HEK293 (cell line): ENCODE results near the gene ENTREP3.
A peak's percentile ranks its signal among the peaks of the same experiment; 100 is the strongest.

Source experiments
- GLI4 ChIP-seq: fragments of 450-650 bp; formaldehyde crosslinking; IDR thresholded peaks from 2 replicates; pipeline ENCODE4 v1.5.1; 2016; ENCODE audit warnings: missing biosample characterization, missing genetic modification characterization
- IKZF3 ChIP-seq: fragments of 450-650 bp; IDR thresholded peaks from 2 replicates; pipeline ENCODE4 v1.5.0; 2018; ENCODE audit warnings: missing biosample characterization, mild to moderate bottlenecking, missing genetic modification characterization, moderate library complexity
- KLF17 ChIP-seq: fragments of 450-650 bp; formaldehyde crosslinking; IDR thresholded peaks from 2 replicates; pipeline ENCODE4 v1.5.1; 2016; ENCODE audit warnings: missing biosample characterization, missing genetic modification characterization
- KLF8 ChIP-seq: fragments of 450-650 bp; formaldehyde crosslinking; IDR thresholded peaks from 2 replicates; pipeline ENCODE4 v1.5.1; 2016; ENCODE audit warnings: missing biosample characterization, missing genetic modification characterization
- KLF9 ChIP-seq: fragments of 450-650 bp; formaldehyde crosslinking; IDR thresholded peaks from 2 replicates; pipeline ENCODE4 v1.5.1; 2016; ENCODE audit warnings: missing biosample characterization, missing genetic modification characterization, low read depth
- PRDM1 ChIP-seq: fragments of 450-650 bp; formaldehyde crosslinking; IDR thresholded peaks from 2 replicates; pipeline ENCODE4; 2016; ENCODE audit warnings: missing biosample characterization, missing genetic modification characterization
- SCRT2 ChIP-seq: fragments of 450-650 bp; formaldehyde crosslinking; IDR thresholded peaks from 2 replicates; pipeline ENCODE4 v1.5.1; 2016; ENCODE audit warnings: missing biosample characterization, missing genetic modification characterization
- SETDB1 ChIP-seq: IDR thresholded peaks from one replicate; pipeline ENCODE4 v1.6.1; 2017; ENCODE audit warnings: mild to moderate bottlenecking, low read length, moderate library complexity, mixed read lengths; ENCODE audit not compliant: insufficient read length
- ZNF146 ChIP-seq: fragments of 450-650 bp; formaldehyde crosslinking; IDR thresholded peaks from 2 replicates; pipeline ENCODE4 v1.5.1; 2016; ENCODE audit warnings: missing biosample characterization, missing genetic modification characterization
- ZNF169 ChIP-seq: fragments of 450-650 bp; formaldehyde crosslinking; IDR thresholded peaks from 2 replicates; pipeline ENCODE4 v1.5.1; 2016; ENCODE audit warnings: missing biosample characterization, missing genetic modification characterization
- ZNF280D ChIP-seq: fragments of 450-650 bp; formaldehyde crosslinking; IDR thresholded peaks from 2 replicates; pipeline ENCODE4 v1.5.1; 2016; ENCODE audit warnings: missing biosample characterization, missing genetic modification characterization
- ZNF350 ChIP-seq: fragments of 450-650 bp; formaldehyde crosslinking; IDR thresholded peaks from 2 replicates; pipeline ENCODE4 v1.5.0; 2017; ENCODE audit warnings: missing biosample characterization, mild to moderate bottlenecking, missing genetic modification characterization
- ZNF398 ChIP-seq: fragments of 450-650 bp; formaldehyde crosslinking; IDR thresholded peaks from 2 replicates; pipeline ENCODE4 v1.5.1; 2017; ENCODE audit warnings: missing biosample characterization, missing genetic modification characterization
- ZNF449 ChIP-seq: fragments of 450-650 bp; formaldehyde crosslinking; IDR thresholded peaks from 2 replicates; pipeline ENCODE4 v1.5.1; 2017; ENCODE audit warnings: missing biosample characterization, mild to moderate bottlenecking, missing genetic modification characterization, moderate library complexity
- ZNF514 ChIP-seq: fragments of 450-650 bp; formaldehyde crosslinking; IDR thresholded peaks from 2 replicates; pipeline ENCODE4 v1.5.1; 2016; ENCODE audit warnings: missing biosample characterization, missing genetic modification characterization
- ZNF677 ChIP-seq: fragments of 450-650 bp; IDR thresholded peaks from 2 replicates; pipeline ENCODE4 v1.5.0; 2018; ENCODE audit warnings: missing biosample characterization, mild to moderate bottlenecking, missing genetic modification characterization, moderate library complexity
- ZNF76 ChIP-seq: fragments of 450-650 bp; formaldehyde crosslinking; IDR thresholded peaks from 2 replicates; pipeline ENCODE4; 2016; ENCODE audit warnings: low read depth, missing biosample characterization, missing genetic modification characterization, borderline replicate concordance
- ZNF843 ChIP-seq: fragments of 450-650 bp; formaldehyde crosslinking; IDR thresholded peaks from 2 replicates; pipeline ENCODE4 v1.5.1; 2016; ENCODE audit warnings: missing biosample characterization, missing genetic modification characterization
- ZXDB ChIP-seq: fragments of 450-650 bp; formaldehyde crosslinking; IDR thresholded peaks from 2 replicates; pipeline ENCODE4 v1.5.1; 2016; ENCODE audit warnings: missing biosample characterization, missing genetic modification characterization
- TF ChIP-seq, protein P1 (sequence below): fragments of 450-650 bp; formaldehyde crosslinking; IDR thresholded peaks from 2 replicates; pipeline ENCODE4 v1.5.1; 2016; ENCODE audit warnings: missing biosample characterization, missing genetic modification characterization
- TF ChIP-seq, protein P2 (sequence below): fragments of 450-650 bp; formaldehyde crosslinking; IDR thresholded peaks from 2 replicates; pipeline ENCODE4 v1.5.1; 2016; ENCODE audit warnings: missing biosample characterization, missing genetic modification characterization
- TF ChIP-seq, protein P3 (sequence below): fragments of 450-650 bp; formaldehyde crosslinking; IDR thresholded peaks from 2 replicates; pipeline ENCODE4 v1.5.1; 2016; ENCODE audit warnings: missing biosample characterization, missing genetic modification characterization, low read depth
- TF ChIP-seq, protein P4 (sequence below): fragments of 450-650 bp; formaldehyde crosslinking; IDR thresholded peaks from 2 replicates; pipeline ENCODE4 v1.5.1; 2016; ENCODE audit warnings: missing biosample characterization, missing genetic modification characterization
- TF ChIP-seq, protein P5 (sequence below): fragments of 450-650 bp; formaldehyde crosslinking; IDR thresholded peaks from 2 replicates; pipeline ENCODE4 v1.5.1; 2016; ENCODE audit warnings: missing biosample characterization, missing genetic modification characterization

The ENTREP3 gene

DNA sequence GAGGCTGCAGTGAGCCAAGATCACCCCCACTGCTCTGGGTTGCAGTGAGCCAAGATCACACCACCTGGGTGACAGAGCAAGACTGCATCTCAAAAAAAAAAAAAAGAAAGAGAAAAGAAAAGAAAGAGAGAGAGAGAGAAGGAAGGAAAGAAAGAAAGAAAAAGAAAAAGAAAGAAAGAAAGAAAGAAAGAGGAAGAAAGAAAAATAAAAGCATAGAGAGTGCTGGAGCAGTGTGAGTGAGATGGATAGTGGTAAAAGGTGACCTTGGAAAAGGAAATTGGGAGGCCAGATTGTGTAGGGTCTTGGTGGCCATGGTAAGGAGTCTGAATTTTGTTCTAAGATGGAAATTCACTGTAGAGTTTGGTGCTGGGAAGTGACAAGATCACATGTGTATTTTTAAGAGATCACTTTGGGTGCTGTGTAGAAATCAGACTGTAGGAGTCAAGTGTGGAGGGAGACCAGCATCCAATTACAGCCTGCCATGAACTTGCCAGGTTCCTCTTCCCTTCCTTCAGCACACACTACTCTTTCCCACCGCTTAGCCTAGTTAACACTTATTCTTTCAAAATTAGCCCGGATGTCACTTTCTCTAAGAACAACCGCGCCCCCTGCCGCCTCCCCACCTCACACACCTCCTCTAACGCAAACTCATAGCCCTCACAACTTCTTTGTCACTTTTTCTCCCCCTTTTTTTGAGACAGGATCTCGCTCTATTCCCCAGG, 28.9 kb downstream of the ENTREP3 start (continued):
- TF ChIP-seq KLF9 (tag by site-specific recombination) (peak; percentile 58; the same call in 1 of the 2 replicates), ZNF76 (tag by site-specific recombination) (no peak; the same call in 1 of the 2 replicates), ZNF843 (tag by site-specific recombination) (no peak), IKZF3 (no peak), PRDM1 (tag by site-specific recombination) (peak; percentile 98), ZNF398 (tag by site-specific recombination) (peak; percentile 65; the same call in 1 of the 2 replicates), KLF17 (tag by site-specific recombination) (no peak), ZNF449 (no peak), ZNF514 (tag by site-specific recombination) (no peak), ZNF146 (tag by site-specific recombination) (no peak), ZXDB (tag by site-specific recombination) (0 out of 2 replicates have a peak, but pooled peaks have one; percentile 9), ZNF169 (tag by site-specific recombination) (no peak), SCRT2 (tag by site-specific recombination) (no peak), KLF8 (tag by site-specific recombination) (no peak), GLI4 (tag by site-specific recombination) (no peak), ZNF280D (no peak), ZNF350 (tag by site-specific recombination) (no peak), ZNF677 (tag by site-specific recombination) (no peak), SETDB1 (no peak)
- TF ChIP-seq, protein P1, sequence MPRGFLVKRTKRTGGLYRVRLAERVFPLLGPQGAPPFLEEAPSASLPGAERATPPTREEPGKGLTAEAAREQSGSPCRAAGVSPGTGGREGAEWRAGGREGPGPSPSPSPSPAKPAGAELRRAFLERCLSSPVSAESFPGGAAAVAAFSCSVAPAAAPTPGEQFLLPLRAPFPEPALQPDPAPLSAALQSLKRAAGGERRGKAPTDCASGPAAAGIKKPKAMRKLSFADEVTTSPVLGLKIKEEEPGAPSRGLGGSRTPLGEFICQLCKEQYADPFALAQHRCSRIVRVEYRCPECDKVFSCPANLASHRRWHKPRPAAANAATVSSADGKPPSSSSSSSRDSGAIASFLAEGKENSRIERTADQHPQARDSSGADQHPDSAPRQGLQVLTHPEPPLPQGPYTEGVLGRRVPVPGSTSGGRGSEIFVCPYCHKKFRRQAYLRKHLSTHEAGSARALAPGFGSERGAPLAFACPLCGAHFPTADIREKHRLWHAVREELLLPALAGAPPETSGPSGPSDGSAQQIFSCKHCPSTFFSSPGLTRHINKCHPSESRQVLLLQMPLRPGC (tag by site-specific recombination), result no peak
- TF ChIP-seq, protein P2, sequence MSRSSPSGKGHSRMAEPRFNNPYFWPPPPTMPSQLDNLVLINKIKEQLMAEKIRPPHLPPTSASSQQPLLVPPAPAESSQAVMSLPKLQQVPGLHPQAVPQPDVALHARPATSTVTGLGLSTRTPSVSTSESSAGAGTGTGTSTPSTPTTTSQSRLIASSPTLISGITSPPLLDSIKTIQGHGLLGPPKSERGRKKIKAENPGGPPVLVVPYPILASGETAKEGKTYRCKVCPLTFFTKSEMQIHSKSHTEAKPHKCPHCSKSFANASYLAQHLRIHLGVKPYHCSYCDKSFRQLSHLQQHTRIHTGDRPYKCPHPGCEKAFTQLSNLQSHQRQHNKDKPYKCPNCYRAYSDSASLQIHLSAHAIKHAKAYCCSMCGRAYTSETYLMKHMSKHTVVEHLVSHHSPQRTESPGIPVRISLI (tag by site-specific recombination), result 0 out of 2 replicates have a peak, but pooled peaks have one; percentile 54
- TF ChIP-seq, protein P3, sequence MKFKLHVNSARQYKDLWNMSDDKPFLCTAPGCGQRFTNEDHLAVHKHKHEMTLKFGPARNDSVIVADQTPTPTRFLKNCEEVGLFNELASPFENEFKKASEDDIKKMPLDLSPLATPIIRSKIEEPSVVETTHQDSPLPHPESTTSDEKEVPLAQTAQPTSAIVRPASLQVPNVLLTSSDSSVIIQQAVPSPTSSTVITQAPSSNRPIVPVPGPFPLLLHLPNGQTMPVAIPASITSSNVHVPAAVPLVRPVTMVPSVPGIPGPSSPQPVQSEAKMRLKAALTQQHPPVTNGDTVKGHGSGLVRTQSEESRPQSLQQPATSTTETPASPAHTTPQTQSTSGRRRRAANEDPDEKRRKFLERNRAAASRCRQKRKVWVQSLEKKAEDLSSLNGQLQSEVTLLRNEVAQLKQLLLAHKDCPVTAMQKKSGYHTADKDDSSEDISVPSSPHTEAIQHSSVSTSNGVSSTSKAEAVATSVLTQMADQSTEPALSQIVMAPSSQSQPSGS (tag by site-specific recombination), result no peak
- TF ChIP-seq, protein P4, sequence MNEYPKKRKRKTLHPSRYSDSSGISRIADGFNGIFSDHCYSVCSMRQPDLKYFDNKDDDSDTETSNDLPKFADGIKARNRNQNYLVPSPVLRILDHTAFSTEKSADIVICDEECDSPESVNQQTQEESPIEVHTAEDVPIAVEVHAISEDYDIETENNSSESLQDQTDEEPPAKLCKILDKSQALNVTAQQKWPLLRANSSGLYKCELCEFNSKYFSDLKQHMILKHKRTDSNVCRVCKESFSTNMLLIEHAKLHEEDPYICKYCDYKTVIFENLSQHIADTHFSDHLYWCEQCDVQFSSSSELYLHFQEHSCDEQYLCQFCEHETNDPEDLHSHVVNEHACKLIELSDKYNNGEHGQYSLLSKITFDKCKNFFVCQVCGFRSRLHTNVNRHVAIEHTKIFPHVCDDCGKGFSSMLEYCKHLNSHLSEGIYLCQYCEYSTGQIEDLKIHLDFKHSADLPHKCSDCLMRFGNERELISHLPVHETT (tag by site-specific recombination), result peak; percentile 37; the same call in 1 of the 2 replicates
- TF ChIP-seq, protein P5, sequence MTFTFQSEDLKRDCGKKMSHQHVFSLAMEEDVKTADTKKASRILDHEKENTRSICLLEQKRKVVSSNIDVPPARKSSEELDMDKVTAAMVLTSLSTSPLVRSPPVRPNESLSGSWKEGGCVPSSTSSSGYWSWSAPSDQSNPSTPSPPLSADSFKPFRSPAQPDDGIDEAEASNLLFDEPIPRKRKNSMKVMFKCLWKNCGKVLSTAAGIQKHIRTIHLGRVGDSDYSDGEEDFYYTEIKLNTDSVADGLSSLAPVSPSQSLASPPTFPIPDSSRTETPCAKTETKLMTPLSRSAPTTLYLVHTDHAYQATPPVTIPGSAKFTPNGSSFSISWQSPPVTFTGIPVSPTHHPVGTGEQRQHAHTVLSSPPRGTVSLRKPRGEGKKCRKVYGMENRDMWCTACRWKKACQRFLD (tag by site-specific recombination), result no peak
